OCI-LY3 (cell line): ENCODE measurements around the gene TOR4A.

Experiments
- H2AFZ ChIP-seq: fragments of 200-600, 300-600 bp; shearing (Covaris generic); 2 replicates; pipeline ENCODE4 v1.6.0; 2014; ENCODE audit warnings: antibody characterized with exemption, low read depth, low read length
- H3K27ac ChIP-seq: fragments of 200-600, 300-600 bp; sonication (generic); 2 replicates; pipeline ENCODE4 v1.5.1; 2014; ENCODE audit warnings: mild to moderate bottlenecking, low read length, moderate library complexity, mixed read lengths
- H3K27me3 ChIP-seq: fragments of 200-600, 300-600 bp; sonication (generic); 2 replicates; pipeline ENCODE4 v1.6.1; 2014; ENCODE audit warnings: low read depth, low read length, mixed read lengths
- H3K36me3 ChIP-seq: fragments of 200-600, 300-600 bp; sonication (generic); replicated peaks from 2 replicates; pipeline ENCODE3; 2014; ENCODE audit warnings: low read depth, low read length, mixed read lengths
- H3K4me1 ChIP-seq: fragments of 300-600, 200-600 bp; sonication (generic); 2 replicates; pipeline ENCODE4 v1.6.1; 2014; ENCODE audit warnings: low read length, mixed read lengths
- H3K4me2 ChIP-seq: fragments of 200-600, 300-600 bp; sonication (generic); 2 replicates; pipeline ENCODE4 v1.6.1; 2014; ENCODE audit warnings: low read length, mixed read lengths
- H3K4me3 ChIP-seq: fragments of 300-600, 200-600 bp; sonication (generic); 2 replicates; pipeline ENCODE4 v1.5.1; 2014; ENCODE audit warnings: antibody characterized with exemption, mild to moderate bottlenecking, low read length, moderate library complexity
- H3K79me2 ChIP-seq: fragments of 300-600, 200-600 bp; shearing (Covaris generic); 2 replicates; pipeline ENCODE4 v1.6.1; 2014; ENCODE audit warnings: mild to moderate bottlenecking, low read length, mixed read lengths
- H3K9ac ChIP-seq: fragments of 300-600, 200-600 bp; shearing (Covaris generic); 2 replicates; pipeline ENCODE4 v1.6.0; 2014; ENCODE audit warnings: mild to moderate bottlenecking, low read length, moderate library complexity
- H3K9me3 ChIP-seq: fragments of 200-600, 300-600 bp; shearing (Covaris generic); 2 replicates; pipeline ENCODE4 v1.6.1; 2014; ENCODE audit warnings: low read length, mixed read lengths; ENCODE audit not compliant: insufficient read depth
- H4K20me1 ChIP-seq: fragments of 200-600, 300-600 bp; sonication (generic); 2 replicates; pipeline ENCODE4 v1.6.1; 2016; ENCODE audit warnings: low read length, mixed read lengths; ENCODE audit not compliant: insufficient read depth
- CTCF ChIP-seq: fragments of 200-600, 300-600 bp; sonication (generic); IDR thresholded peaks from 2 replicates; pipeline ENCODE4 v1.5.1; 2014; ENCODE audit warnings: antibody characterized with exemption, low read length, low read depth
- EZH2phosphoT487 ChIP-seq: fragments of 200-600 bp; shearing (Covaris generic); IDR thresholded peaks from 2 replicates; pipeline ENCODE4 v1.6.1; 2018; ENCODE audit warnings: antibody characterized with exemption, mixed run types, low read depth

The TOR4A gene

GRCh38 chr9:137251194-137251461 lies 26.4 kb upstream of the TOR4A start, which contains the start of gene STPG3:
STPG3 (plus strand) TSS chr9:137251286; CDS start chr9:137251287, 1 bp downstream.
- peak within 1 kb of the TSS; percentile 88 for H3K4me3 ChIP-seq
- no peaks in the 10 kb centered on the region for H3K9me3 ChIP-seq
- no peak within 1 kb of the TSS for H3K9ac ChIP-seq
- no peak within 1 kb of the TSS for H3K27ac ChIP-seq
- H3K4me2 ChIP-seq, result peak within 1 kb of the TSS; percentile 91
- peaks cover under 1% of the 10 kb centered on the region for H3K36me3 ChIP-seq
- H3K4me1 ChIP-seq, result peaks cover 28% of the 10 kb centered on the region
- 0 out of 2 replicates have a peak, but pooled peaks cover 2% of the 10 kb centered on the region for H4K20me1 ChIP-seq
- TF ChIP-seq CTCF (no peak), EZH2phosphoT487 (no peak)
- H2AFZ ChIP-seq, result no peak within 1 kb of the TSS
- H3K27me3 ChIP-seq, result no peaks in the 10 kb centered on the region
- peaks cover 18% of the 10 kb centered on the region for H3K79me2 ChIP-seq

- Histone ChIP-seq H3K27me3 (no peaks in the 10 kb centered on the region), H3K4me2 (peak overlapping the region; percentile 91), H3K36me3 (peaks cover 6% of the 10 kb centered on the region), H3K79me2 (peaks cover 23% of the 10 kb centered on the region), H3K4me1 (peaks cover 33% of the 10 kb centered on the region), H3K9ac (no peak overlapping the region), H3K4me3 (peak overlapping the region; percentile 88), H3K27ac (no peak overlapping the region), H3K9me3 (no peaks in the 10 kb centered on the region), H2AFZ (no peak overlapping the region), H4K20me1 (0 out of 2 replicates have a peak, but pooled peaks cover 6% of the 10 kb centered on the region)
- no peak for TF ChIP-seq EZH2phosphoT487
- TF ChIP-seq CTCF, result no peak
Measured at GRCh38 chr9:137251490-137252268, 25.8 kb upstream of the TOR4A start.

- Histone ChIP-seq H3K79me2 (peaks cover 27% of the 10 kb centered on the region), H4K20me1 (0 out of 2 replicates have a peak, but pooled peaks cover 6% of the 10 kb centered on the region), H3K4me3 (peak overlapping the region; percentile 88), H3K4me2 (peak overlapping the region; percentile 91), H3K9me3 (no peaks in the 10 kb centered on the region), H2AFZ (no peak overlapping the region), H3K36me3 (peaks cover 6% of the 10 kb centered on the region), H3K27ac (peak overlapping the region; percentile 58), H3K27me3 (no peaks in the 10 kb centered on the region), H3K4me1 (peaks cover 33% of the 10 kb centered on the region), H3K9ac (peak overlapping the region; percentile 93)
- no peak for TF ChIP-seq EZH2phosphoT487
- TF ChIP-seq CTCF, result no peak
Measured at GRCh38 chr9:137252555-137253506, 24.7 kb upstream of the TOR4A start.
